Measurements from ENCODE around the gene FAM227A.

The FAM227A gene

GRCh38 chr22:38531251-38531938 is 124.8 kb downstream of the FAM227A start:
- no peak for DNase-seq
